Neural cell (in vitro differentiated cells): ENCODE measurements around the gene ITGAV. TPM values are rescaled to one million over a fixed set of nuclear protein-coding genes. Genes with fewer than 3 reads are reported as not detected.

Source experiments
- H2AFZ ChIP-seq: fragments of 200-600, 300-800 bp; sonication (generic), shearing (Covaris generic); 2 replicates; pipeline ENCODE4 v1.6.0; 2014; ENCODE audit warnings: low read depth, mild to moderate bottlenecking, antibody characterized with exemption, low read length, moderate library complexity
- H3F3A ChIP-seq: fragments of 200-600 bp; shearing (Covaris generic); 2 replicates; pipeline ENCODE4 v1.6.1; 2016; ENCODE audit warnings: mild to moderate bottlenecking, moderate library complexity, mixed read lengths, antibody characterized with exemption, low read length; ENCODE audit not compliant: insufficient read depth, poor library complexity, severe bottlenecking
- H3K27ac ChIP-seq: fragments of 200-600, 300-800 bp; sonication (generic), shearing (Covaris generic); 2 replicates; pipeline ENCODE4 v1.5.1; 2014; ENCODE audit warnings: mild to moderate bottlenecking, low read length, moderate library complexity
- H3K27me3 ChIP-seq: fragments of 300-800, 200-600 bp; sonication (generic), shearing (Covaris generic); 2 replicates; pipeline ENCODE4 v1.6.0; 2014; ENCODE audit warnings: mild to moderate bottlenecking, low read depth, low read length, moderate library complexity; ENCODE audit not compliant: insufficient read depth
- H3K36me3 ChIP-seq: fragments of 300-800, 200-600 bp; sonication (generic), shearing (Covaris generic); 2 replicates; pipeline ENCODE4 v1.5.1; 2014; ENCODE audit warnings: mild to moderate bottlenecking, antibody characterized with exemption, low read length, moderate library complexity; ENCODE audit not compliant: insufficient read depth
- H3K4me2 ChIP-seq: fragments of 300-800, 200-600 bp; sonication (generic), shearing (Covaris generic); 2 replicates; pipeline ENCODE4 v1.6.0; 2014; ENCODE audit warnings: mild to moderate bottlenecking, low read length
- H3K4me3 ChIP-seq: fragments of 300-800, 200-600 bp; sonication (generic), shearing (Covaris generic); 2 replicates; pipeline ENCODE4 v1.5.1; 2014; ENCODE audit warnings: mild to moderate bottlenecking, low read length, moderate library complexity
- H3K79me2 ChIP-seq: fragments of 200-600 bp; shearing (Covaris generic); replicated peaks from 2 replicates; pipeline ENCODE4 v1.6.0; 2014; ENCODE audit warnings: mild to moderate bottlenecking, low read length, moderate library complexity; ENCODE audit not compliant: insufficient read depth
- H3K9ac ChIP-seq: fragments of 300-800, 200-600 bp; sonication (generic), shearing (Covaris generic); 2 replicates; pipeline ENCODE4 v1.6.1; 2016; ENCODE audit warnings: mild to moderate bottlenecking, low read length, mixed read lengths
- H3K9me2 ChIP-seq: fragments of 200-600 bp; shearing (Covaris generic); 2 replicates; pipeline ENCODE4 v1.6.1; 2016; ENCODE audit warnings: mild to moderate bottlenecking, low read length, mixed read lengths; ENCODE audit not compliant: insufficient read depth
- H3K9me3 ChIP-seq: fragments of 200-600, 300-800 bp; sonication (generic), shearing (Covaris generic); 2 replicates; pipeline ENCODE4 v1.6.1; 2016; ENCODE audit warnings: mild to moderate bottlenecking, mixed run types, low read length, moderate library complexity, mixed read lengths
- H4K20me1 ChIP-seq: fragments of 200-600 bp; shearing (Covaris generic); 2 replicates; pipeline ENCODE4 v1.6.1; 2016; ENCODE audit warnings: mild to moderate bottlenecking, mixed run types; ENCODE audit not compliant: insufficient read depth
- EP300 ChIP-seq: fragments of 450-650 bp; conservative IDR thresholded peaks from 2 replicates; pipeline ENCODE4 v1.6.1; 2014; ENCODE audit warnings: antibody characterized with exemption, mild to moderate bottlenecking, moderate library complexity; ENCODE audit not compliant: poor library complexity, severe bottlenecking
- EZH2 ChIP-seq: fragments of 200-600, 300-800 bp; shearing (Covaris generic), sonication (generic); IDR thresholded peaks from 2 replicates; pipeline ENCODE4 v1.6.1; 2014; ENCODE audit warnings: antibody characterized with exemption, low read length, borderline replicate concordance, mild to moderate bottlenecking; ENCODE audit not compliant: insufficient read depth, poor library complexity, severe bottlenecking
- MXI1 ChIP-seq: fragments of 450-650 bp; conservative IDR thresholded peaks from 2 replicates; pipeline ENCODE4 v1.6.1; 2014; ENCODE audit warnings: antibody characterized with exemption, mild to moderate bottlenecking; ENCODE audit not compliant: poor library complexity, severe bottlenecking
- POLR2AphosphoS5 ChIP-seq: IDR thresholded peaks from 2 replicates; pipeline ENCODE4 v1.6.1; 2012
- RAD21 ChIP-seq: fragments of 450-650 bp; conservative IDR thresholded peaks from 2 replicates; pipeline ENCODE4 v1.6.1; 2014; ENCODE audit warnings: antibody characterized with exemption, mild to moderate bottlenecking, moderate library complexity
- REST ChIP-seq: IDR thresholded peaks from 2 replicates; pipeline ENCODE4 v1.6.1; 2012; ENCODE audit warnings: borderline replicate concordance
- SMC3 ChIP-seq: fragments of 450-650 bp; conservative IDR thresholded peaks from 2 replicates; pipeline ENCODE4 v1.6.1; 2014; ENCODE audit warnings: antibody characterized with exemption, mild to moderate bottlenecking, moderate library complexity; ENCODE audit not compliant: poor library complexity
- TAF1 ChIP-seq: IDR thresholded peaks from 2 replicates; pipeline ENCODE4 v1.6.1; 2012; ENCODE audit warnings: low read depth
- polyA plus RNA-seq: library from polyadenylated mRNA; depleted of rRNA; stranded (reverse); fragments of >200 nt; gene quantifications from 2 replicates; pipeline ENCODE4 v1.2.3, GENCODE V29; 2014
- TF ChIP-seq, protein P1 (sequence below): fragments of 450-650 bp; IDR thresholded peaks from 2 replicates; pipeline ENCODE4 v1.5.1; 2014; ENCODE audit warnings: antibody characterized with exemption, mild to moderate bottlenecking, moderate library complexity; ENCODE audit not compliant: poor library complexity, severe bottlenecking

Gene ITGAV
- polyA plus RNA-seq, 1 donor from 2014 or later: 6.6 TPM

DNA sequence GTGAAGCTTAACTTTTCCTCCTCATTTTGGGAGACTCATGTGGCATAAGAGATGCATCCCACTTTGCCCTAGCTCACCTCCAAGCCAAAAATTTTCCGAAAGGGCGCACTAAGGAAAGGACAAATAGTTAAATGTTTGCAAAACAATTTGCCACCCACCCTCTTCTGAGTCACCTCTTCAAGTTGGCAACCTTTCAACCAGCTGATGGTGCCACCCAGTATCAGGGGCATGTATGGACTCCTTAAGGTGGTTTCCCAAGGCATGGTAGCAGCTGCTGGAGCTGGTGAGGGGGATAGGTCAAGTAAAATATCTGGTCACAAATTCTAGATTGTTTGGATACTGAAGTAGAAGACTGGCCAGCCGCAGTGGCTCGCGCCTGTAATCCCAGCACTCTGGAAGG is 17.2 kb upstream of the ITGAV start:
- H2AFZ ChIP-seq: no peak overlapping the region
- H3K36me3 ChIP-seq: no peaks in the 10 kb centered on the region
- no peaks in the 10 kb centered on the region for H4K20me1 ChIP-seq
- H3K27me3 ChIP-seq: no peaks in the 10 kb centered on the region
- TF ChIP-seq RAD21 (no peak), EP300 (no peak), TAF1 (no peak), REST (no peak), POLR2AphosphoS5 (no peak)
- H3K9me3 ChIP-seq: no peaks in the 10 kb centered on the region
- no peak overlapping the region for H3K4me2 ChIP-seq
- no peaks in the 10 kb centered on the region for H3K79me2 ChIP-seq
- H3K27ac ChIP-seq: no peak overlapping the region
- no peaks in the 10 kb centered on the region for H3K9me2 ChIP-seq
- H3K4me3 ChIP-seq: no peak overlapping the region
- H3K9ac ChIP-seq: no peak overlapping the region
- H3F3A ChIP-seq: no peaks in the 10 kb centered on the region

DNA sequence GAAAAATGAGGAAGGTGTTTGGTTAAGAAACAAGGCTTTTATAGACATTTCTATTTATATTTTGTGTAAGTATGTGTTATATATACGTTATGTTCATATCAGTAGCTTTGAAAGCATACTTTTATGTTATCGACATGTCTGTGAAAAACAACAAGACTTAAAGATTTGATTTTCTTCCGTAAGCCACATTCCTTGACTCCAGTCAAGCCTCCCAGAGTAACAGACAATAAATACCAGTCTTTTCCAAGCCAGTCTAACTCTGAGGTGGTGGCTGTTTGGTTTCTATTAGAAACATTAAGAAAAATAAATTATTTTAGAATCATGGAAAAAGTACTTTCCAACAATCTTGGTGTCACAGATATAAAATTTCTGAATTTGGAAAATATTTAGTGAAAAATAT is 16.3 kb upstream of the ITGAV start:
- Histone ChIP-seq H3K4me2 (no peak overlapping the region), H3K4me3 (no peak overlapping the region), H2AFZ (no peak overlapping the region), H3K79me2 (no peaks in the 10 kb centered on the region), H3K27ac (no peak overlapping the region), H3F3A (no peaks in the 10 kb centered on the region), H3K27me3 (no peaks in the 10 kb centered on the region), H4K20me1 (no peaks in the 10 kb centered on the region), H3K9me3 (no peaks in the 10 kb centered on the region), H3K9ac (no peak overlapping the region), H3K9me2 (no peaks in the 10 kb centered on the region), H3K36me3 (no peaks in the 10 kb centered on the region)
- TF ChIP-seq MXI1 (no peak), RAD21 (no peak), REST (no peak), EZH2 (no peak), POLR2AphosphoS5 (no peak), EP300 (no peak), TAF1 (no peak), SMC3 (no peak)
- TF ChIP-seq, protein P1, sequence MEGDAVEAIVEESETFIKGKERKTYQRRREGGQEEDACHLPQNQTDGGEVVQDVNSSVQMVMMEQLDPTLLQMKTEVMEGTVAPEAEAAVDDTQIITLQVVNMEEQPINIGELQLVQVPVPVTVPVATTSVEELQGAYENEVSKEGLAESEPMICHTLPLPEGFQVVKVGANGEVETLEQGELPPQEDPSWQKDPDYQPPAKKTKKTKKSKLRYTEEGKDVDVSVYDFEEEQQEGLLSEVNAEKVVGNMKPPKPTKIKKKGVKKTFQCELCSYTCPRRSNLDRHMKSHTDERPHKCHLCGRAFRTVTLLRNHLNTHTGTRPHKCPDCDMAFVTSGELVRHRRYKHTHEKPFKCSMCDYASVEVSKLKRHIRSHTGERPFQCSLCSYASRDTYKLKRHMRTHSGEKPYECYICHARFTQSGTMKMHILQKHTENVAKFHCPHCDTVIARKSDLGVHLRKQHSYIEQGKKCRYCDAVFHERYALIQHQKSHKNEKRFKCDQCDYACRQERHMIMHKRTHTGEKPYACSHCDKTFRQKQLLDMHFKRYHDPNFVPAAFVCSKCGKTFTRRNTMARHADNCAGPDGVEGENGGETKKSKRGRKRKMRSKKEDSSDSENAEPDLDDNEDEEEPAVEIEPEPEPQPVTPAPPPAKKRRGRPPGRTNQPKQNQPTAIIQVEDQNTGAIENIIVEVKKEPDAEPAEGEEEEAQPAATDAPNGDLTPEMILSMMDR: no peak
